ENCODE measurements around the gene CPA5.

Gene CPA5

GRCh38 chr7:130417213-130417612, 72.6 kb downstream of the CPA5 start:
- H3K9me3 ChIP-seq (ENCODE audit: severe bottlenecking): no peaks in the 10 kb centered on the region
- no peak overlapping the region for H3K4me3 ChIP-seq (ENCODE audit: low read depth, low read length)
- H3K36me3 ChIP-seq: no peaks in the 10 kb centered on the region

GRCh38 chr7:130418306-130418705, 73.7 kb downstream of the CPA5 start:
- DNase-seq: no peak
- Histone ChIP-seq H3K36me3 (no peaks in the 10 kb centered on the region), H3K27me3 (ENCODE audit: insufficient read depth, low read depth, severe bottlenecking) (no peaks in the 10 kb centered on the region), H3K4me3 (ENCODE audit: low read depth, low read length) (no peak overlapping the region), H3K9me3 (ENCODE audit: severe bottlenecking) (no peaks in the 10 kb centered on the region), H3K27ac (no peak overlapping the region)
- TF ChIP-seq, protein P1, sequence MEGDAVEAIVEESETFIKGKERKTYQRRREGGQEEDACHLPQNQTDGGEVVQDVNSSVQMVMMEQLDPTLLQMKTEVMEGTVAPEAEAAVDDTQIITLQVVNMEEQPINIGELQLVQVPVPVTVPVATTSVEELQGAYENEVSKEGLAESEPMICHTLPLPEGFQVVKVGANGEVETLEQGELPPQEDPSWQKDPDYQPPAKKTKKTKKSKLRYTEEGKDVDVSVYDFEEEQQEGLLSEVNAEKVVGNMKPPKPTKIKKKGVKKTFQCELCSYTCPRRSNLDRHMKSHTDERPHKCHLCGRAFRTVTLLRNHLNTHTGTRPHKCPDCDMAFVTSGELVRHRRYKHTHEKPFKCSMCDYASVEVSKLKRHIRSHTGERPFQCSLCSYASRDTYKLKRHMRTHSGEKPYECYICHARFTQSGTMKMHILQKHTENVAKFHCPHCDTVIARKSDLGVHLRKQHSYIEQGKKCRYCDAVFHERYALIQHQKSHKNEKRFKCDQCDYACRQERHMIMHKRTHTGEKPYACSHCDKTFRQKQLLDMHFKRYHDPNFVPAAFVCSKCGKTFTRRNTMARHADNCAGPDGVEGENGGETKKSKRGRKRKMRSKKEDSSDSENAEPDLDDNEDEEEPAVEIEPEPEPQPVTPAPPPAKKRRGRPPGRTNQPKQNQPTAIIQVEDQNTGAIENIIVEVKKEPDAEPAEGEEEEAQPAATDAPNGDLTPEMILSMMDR (IDR thresholded peaks at IDR 0.05; ENCODE audit: low read depth, low read length): no peak

More at GRCh38 chr7:130417213-130417612, 72.6 kb downstream of the CPA5 start:
- TF ChIP-seq, protein P1 (IDR thresholded peaks at IDR 0.05; ENCODE audit: low read depth, low read length): no peak
- no peak overlapping the region for H3K27ac ChIP-seq
- no peak for DNase-seq
- no peaks in the 10 kb centered on the region for H3K27me3 ChIP-seq (ENCODE audit: insufficient read depth, low read depth, severe bottlenecking)

Data from WERI-Rb-1 (cell line).